Loucy (cell line): Measurements from ENCODE around the gene PCBD1.

ENCODE experiments used
- H2AFZ ChIP-seq: fragments of 200-600 bp; sonication (generic); 2 replicates; pipeline ENCODE4 v1.6.0; 2016; ENCODE audit warnings: antibody characterized with exemption, mild to moderate bottlenecking, low read length, moderate library complexity
- H3F3A ChIP-seq: fragments of 200-600 bp; 2 replicates; pipeline ENCODE4 v1.6.0; 2016; ENCODE audit warnings: antibody characterized with exemption, low read depth, mild to moderate bottlenecking
- H3K27me3 ChIP-seq: fragments of 200-600 bp; sonication (generic); 2 replicates; pipeline ENCODE4 v1.6.1; 2014; ENCODE audit warnings: low read length, mild to moderate bottlenecking; ENCODE audit not compliant: insufficient read depth, poor library complexity, severe bottlenecking
- H3K36me3 ChIP-seq: fragments of 200-600 bp; sonication (generic); 2 replicates; pipeline ENCODE4 v1.6.1; 2016; ENCODE audit warnings: low read length; ENCODE audit not compliant: insufficient read depth
- H3K4me1 ChIP-seq: fragments of 200-600 bp; sonication (generic); 2 replicates; pipeline ENCODE4 v1.5.1; 2014; ENCODE audit warnings: low read length, mild to moderate bottlenecking; ENCODE audit not compliant: insufficient read depth, poor library complexity, severe bottlenecking
- H3K4me2 ChIP-seq: fragments of 200-600 bp; sonication (generic); 2 replicates; pipeline ENCODE4 v1.6.0; 2014; ENCODE audit warnings: antibody characterized with exemption, low read length, low read depth, mild to moderate bottlenecking; ENCODE audit not compliant: poor library complexity, severe bottlenecking
- H3K4me3 ChIP-seq: fragments of 200-600 bp; sonication (generic); 2 replicates; pipeline ENCODE4 v1.5.1; 2014; ENCODE audit warnings: low read length, mild to moderate bottlenecking, mixed read lengths; ENCODE audit not compliant: poor library complexity, severe bottlenecking
- H3K79me2 ChIP-seq: fragments of 200-600 bp; sonication (generic); 2 replicates; pipeline ENCODE4 v1.6.1; 2014; ENCODE audit warnings: low read length; ENCODE audit not compliant: insufficient read depth
- H3K9ac ChIP-seq: fragments of 200-600 bp; sonication (generic); 2 replicates; pipeline ENCODE4 v1.6.0; 2014; ENCODE audit warnings: mild to moderate bottlenecking, low read depth, low read length, moderate library complexity; ENCODE audit not compliant: poor library complexity, severe bottlenecking
- H3K9me2 ChIP-seq: fragments of 200-600 bp; sonication (generic); replicated peaks from 2 replicates; pipeline ENCODE4 v1.6.1; 2016; ENCODE audit warnings: low read depth, low read length, mixed read lengths
- H3K9me3 ChIP-seq: fragments of 200-600 bp; sonication (generic); 2 replicates; pipeline ENCODE4 v1.6.1; 2014; ENCODE audit warnings: mild to moderate bottlenecking, antibody characterized with exemption, low read length, low read depth; ENCODE audit not compliant: insufficient read depth
- H4K20me1 ChIP-seq: fragments of 200-600 bp; sonication (generic); 2 replicates; pipeline ENCODE4 v1.6.0; 2014; ENCODE audit warnings: antibody characterized with exemption, low read length, mild to moderate bottlenecking; ENCODE audit not compliant: insufficient read depth, poor library complexity, severe bottlenecking
- CTCF ChIP-seq: fragments of 200-600 bp; sonication (generic); conservative IDR thresholded peaks from 2 replicates; pipeline ENCODE4 v1.5.1; 2014; ENCODE audit warnings: mild to moderate bottlenecking, antibody characterized with exemption, low read length
- EZH2phosphoT487 ChIP-seq: fragments of 200-600 bp; IDR thresholded peaks from 2 replicates; pipeline ENCODE4 v1.6.1; 2018; ENCODE audit warnings: antibody characterized with exemption, mild to moderate bottlenecking, moderate library complexity, borderline replicate concordance

Gene PCBD1

GRCh38 chr10:70833601-70834000 lies 54.8 kb downstream of the PCBD1 start:
- Histone ChIP-seq H2AFZ (no peak overlapping the region), H3K9ac (no peak overlapping the region), H4K20me1 (no peaks in the 10 kb centered on the region), H3K9me3 (0 out of 2 replicates have a peak, but pooled peaks cover 5% of the 10 kb centered on the region), H3K9me2 (no peaks in the 10 kb centered on the region), H3K4me3 (no peak overlapping the region), H3K36me3 (no peaks in the 10 kb centered on the region), H3K79me2 (no peaks in the 10 kb centered on the region), H3K27me3 (no peaks in the 10 kb centered on the region), H3K4me2 (no peak overlapping the region), H3K4me1 (peaks cover 7% of the 10 kb centered on the region), H3F3A (no peaks in the 10 kb centered on the region)
- no peak for TF ChIP-seq EZH2phosphoT487
- no peak for TF ChIP-seq CTCF
